B cell (primary cell): Measurements from ENCODE around the gene SLC39A11.

Experiments
- EZH2 ChIP-seq: IDR thresholded peaks from 2 replicates; pipeline ENCODE4 v1.6.1; 2012; ENCODE audit warnings: borderline replicate concordance, low read depth, mild to moderate bottlenecking, moderate library complexity, low read length; ENCODE audit not compliant: insufficient read depth, poor library complexity, severe bottlenecking
- TF ChIP-seq, protein P1 (sequence below): fragments of 200-600 bp; IDR thresholded peaks from one replicate; pipeline ENCODE4 v1.8.0; 2022; ENCODE audit warnings: antibody characterized with exemption, mild to moderate bottlenecking

GRCh38 chr17:73099511-73099910 lies 7.0 kb upstream of the SLC39A11 start:
- TF ChIP-seq, protein P1, sequence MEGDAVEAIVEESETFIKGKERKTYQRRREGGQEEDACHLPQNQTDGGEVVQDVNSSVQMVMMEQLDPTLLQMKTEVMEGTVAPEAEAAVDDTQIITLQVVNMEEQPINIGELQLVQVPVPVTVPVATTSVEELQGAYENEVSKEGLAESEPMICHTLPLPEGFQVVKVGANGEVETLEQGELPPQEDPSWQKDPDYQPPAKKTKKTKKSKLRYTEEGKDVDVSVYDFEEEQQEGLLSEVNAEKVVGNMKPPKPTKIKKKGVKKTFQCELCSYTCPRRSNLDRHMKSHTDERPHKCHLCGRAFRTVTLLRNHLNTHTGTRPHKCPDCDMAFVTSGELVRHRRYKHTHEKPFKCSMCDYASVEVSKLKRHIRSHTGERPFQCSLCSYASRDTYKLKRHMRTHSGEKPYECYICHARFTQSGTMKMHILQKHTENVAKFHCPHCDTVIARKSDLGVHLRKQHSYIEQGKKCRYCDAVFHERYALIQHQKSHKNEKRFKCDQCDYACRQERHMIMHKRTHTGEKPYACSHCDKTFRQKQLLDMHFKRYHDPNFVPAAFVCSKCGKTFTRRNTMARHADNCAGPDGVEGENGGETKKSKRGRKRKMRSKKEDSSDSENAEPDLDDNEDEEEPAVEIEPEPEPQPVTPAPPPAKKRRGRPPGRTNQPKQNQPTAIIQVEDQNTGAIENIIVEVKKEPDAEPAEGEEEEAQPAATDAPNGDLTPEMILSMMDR: no peak
- TF ChIP-seq EZH2: no peak
